ENCODE results near the gene LILRA6. TPM values are rescaled to one million over a fixed set of nuclear protein-coding genes. Genes with fewer than 3 reads are reported as not detected.
"Not testable (repeated sequence)": the region's sequence is repeated elsewhere in the genome, so short reads cannot be mapped to it uniquely, and the experiment has no call there.

Gene LILRA6
- total RNA-seq, 1 donor from 2014 or later = under 0.01 TPM

- DNase-seq (ENCODE audit: low spot score in 2 of 2) (no peak), FAIRE-seq (no peak)
Measured at GRCh38 chr19:54268936-54269335, 26.3 kb upstream of the LILRA6 start.

GRCh38 chr19:54266133-54266532 lies 23.5 kb upstream of the LILRA6 start:
- FAIRE-seq (no peak), DNase-seq (ENCODE audit: low spot score in 2 of 2) (no peak)

- FAIRE-seq (no peak), DNase-seq (ENCODE audit: low spot score in 2 of 2) (no peak)
Measured at GRCh38 chr19:54262470-54262869, 19.9 kb upstream of the LILRA6 start.

- DNase-seq (ENCODE audit: low spot score in 2 of 2) (no peak), FAIRE-seq (no peak)
Measured at GRCh38 chr19:54262066-54262465, 19.5 kb upstream of the LILRA6 start.

- no peak for FAIRE-seq
- no peak for DNase-seq (ENCODE audit: low spot score in 2 of 2)
Measured at GRCh38 chr19:54257116-54257480, 14.5 kb upstream of the LILRA6 start, which contains the start of gene LILRB5. Gene LILRB5, minus strand, starts transcription at chr19:54257273. Its CDS starts 80 bp downstream, at chr19:54257193.

- no peak for DNase-seq (ENCODE audit: low spot score in 2 of 2)
- FAIRE-seq = no peak
Measured at GRCh38 chr19:54256250-54257115, 13.9 kb upstream of the LILRA6 start.

GRCh38 chr19:54255105-54255775 lies 12.7 kb upstream of the LILRA6 start:
- no peak for DNase-seq (ENCODE audit: low spot score in 2 of 2)
- FAIRE-seq = no peak

GRCh38 chr19:54254195-54254906 lies 11.8 kb upstream of the LILRA6 start:
- DNase-seq (ENCODE audit: low spot score in 2 of 2) (no peak), FAIRE-seq (no peak)

GRCh38 chr19:54253331-54254194 lies 11.0 kb upstream of the LILRA6 start:
- no peak for FAIRE-seq
- DNase-seq (ENCODE audit: low spot score in 2 of 2) = no peak

GRCh38 chr19:54252845-54253244 lies 10.3 kb upstream of the LILRA6 start:
- FAIRE-seq = no peak
- DNase-seq (ENCODE audit: low spot score in 2 of 2) = no peak

GRCh38 chr19:54252243-54252642 lies 9.7 kb upstream of the LILRA6 start:
- FAIRE-seq (no peak), DNase-seq (ENCODE audit: low spot score in 2 of 2) (no peak)

- no peak for DNase-seq (ENCODE audit: low spot score in 2 of 2)
- FAIRE-seq = no peak
Measured at GRCh38 chr19:54248016-54248601, 5.5 kb upstream of the LILRA6 start.

GRCh38 chr19:54247106-54247930 lies 4.7 kb upstream of the LILRA6 start:
- FAIRE-seq (no peak), DNase-seq (ENCODE audit: low spot score in 2 of 2) (no peak)

GRCh38 chr19:54245936-54246335 lies 3.3 kb upstream of the LILRA6 start:
- DNase-seq (ENCODE audit: low spot score in 2 of 2) (no peak), FAIRE-seq (no peak)

GRCh38 chr19:54243809-54244208 lies 1.2 kb upstream of the LILRA6 start:
- not testable (repeated sequence) for DNase-seq (ENCODE audit: low spot score in 2 of 2); FAIRE-seq

- FAIRE-seq; DNase-seq (ENCODE audit: low spot score in 2 of 2): not testable (repeated sequence)
Measured at GRCh38 chr19:54242234-54242633, 356 bp downstream of the LILRA6 start.

- FAIRE-seq; DNase-seq (ENCODE audit: low spot score in 2 of 2): not testable (repeated sequence)
Measured at GRCh38 chr19:54240372-54241336, 1.9 kb downstream of the LILRA6 start.
